ENCODE measurements around the gene NOCT. TPM values are rescaled to one million over a fixed set of nuclear protein-coding genes. Genes with fewer than 3 reads are reported as not detected.

Gene NOCT
- total and polyA plus RNA-seq, 7 donors: 1.8 to 10.9 (median 2.9) TPM

- Histone ChIP-seq H3K4me3 (peak overlapping the region in 1 of 4 donors; percentile 9), H3K4me1 (peaks cover 0 to 81% (median 56%) of the 10 kb centered on the region in 4 donors), H3K9me3 (no peaks in the 10 kb centered on the region), H3K36me3 (peaks cover 0 to 20% (median 8%) of the 10 kb centered on the region in 4 donors), H3K27ac (peak overlapping the region; percentile 92 to 97 (median 94)), H3K27me3 (no peaks in the 10 kb centered on the region)
- intact Hi-C loops (cut with DNase I): no loop called here
- TF ChIP-seq EP300 (IDR thresholded peaks at IDR 0.05) (no peak), CTCF (IDR thresholded peaks at IDR 0.05) (no peak), POLR2A (IDR thresholded peaks at IDR 0.05) (no peak), POLR2AphosphoS5 (IDR thresholded peaks at IDR 0.05) (no peak)
- DNase-seq: no peak
- WGBS, 2 donors: 93% methylated on average over 1 of the region's 1 CpG
Measured at GRCh38 chr4:139076016-139076744, 60.6 kb downstream of the NOCT start.

- intact Hi-C loops (cut with DNase I): no loop called here
- Histone ChIP-seq H3K27me3 (no peaks in the 10 kb centered on the region), H3K4me3 (peak overlapping the region in 2 of 4 donors; percentile 5 to 27), H3K9me3 (no peaks in the 10 kb centered on the region), H3K36me3 (peaks cover 0 to 4% (median 0%) of the 10 kb centered on the region in 4 donors), H3K27ac (peak overlapping the region; percentile 92 to 97 (median 94)), H3K4me1 (peaks cover 0 to 86% (median 68%) of the 10 kb centered on the region in 4 donors)
- no peak for TF ChIP-seq EP300 (IDR thresholded peaks at IDR 0.05)
- TF ChIP-seq POLR2AphosphoS5 (IDR thresholded peaks at IDR 0.05): no peak
- no peak for DNase-seq
- WGBS, 2 donors: 47 to 70% methylated on average over 1 of the region's 1 CpG
Measured at GRCh38 chr4:139077567-139078355, 62.2 kb downstream of the NOCT start.

- H3K4me1 ChIP-seq: peaks cover 0 to 80% (median 63%) of the 10 kb centered on the region in 4 donors
- no peak for DNase-seq
- H3K27ac ChIP-seq: peak overlapping the region; percentile 92 to 97 (median 94)
- no peaks in the 10 kb centered on the region for H3K9me3 ChIP-seq
- no peaks in the 10 kb centered on the region for H3K27me3 ChIP-seq
- intact Hi-C loops (cut with DNase I): no loop called here
- TF ChIP-seq EP300 (IDR thresholded peaks at IDR 0.05) (no peak), POLR2AphosphoS5 (IDR thresholded peaks at IDR 0.05) (no peak), POLR2A (IDR thresholded peaks at IDR 0.05) (no peak), CTCF (IDR thresholded peaks at IDR 0.05) (no peak)
- H3K4me3 ChIP-seq: no peak overlapping the region
- no peaks in the 10 kb centered on the region for H3K36me3 ChIP-seq
- WGBS, 2 donors: 86 to 92% methylated on average over 4 of the region's 4 CpGs
Measured at GRCh38 chr4:139078926-139079325, 63.3 kb downstream of the NOCT start.

- intact Hi-C loops (cut with DNase I): loop anchor here (2.0 to 5.0 kb wide), 2 partner anchors 41 to 94 kb away; partner anchors contain the start of gene ELF2
- Histone ChIP-seq H3K9me3 (no peaks in the 10 kb centered on the region), H3K27ac (peak overlapping the region; percentile 92 to 97 (median 94)), H3K4me1 (peaks cover 0 to 55% (median 46%) of the 10 kb centered on the region in 4 donors), H3K27me3 (no peaks in the 10 kb centered on the region), H3K36me3 (no peaks in the 10 kb centered on the region), H3K4me3 (peak overlapping the region; percentile 70 to 92 (median 79))
- peak in 1 of 4 experiments; percentile 20 for TF ChIP-seq CTCF (IDR thresholded peaks at IDR 0.05)
- peak; percentile 43 for TF ChIP-seq POLR2A (IDR thresholded peaks at IDR 0.05)
- TF ChIP-seq EP300 (IDR thresholded peaks at IDR 0.05): peak in 1 of 4 donors; percentile 12
- TF ChIP-seq POLR2AphosphoS5 (IDR thresholded peaks at IDR 0.05): peak; percentile 38 to 95 (median 90)
- DNase-seq: peak; percentile 97
- 0% methylated on average over 38 of the region's 38 CpGs for WGBS, 2 donors
Measured at GRCh38 chr4:139082750-139083606, 67.4 kb downstream of the NOCT start.
